Breast epithelium (tissue), 3 donors: ENCODE results near the gene SPON1.

ENCODE experiments used
- POLR2A ChIP-seq: fragments of 450-650 bp; IDR thresholded peaks from one replicate; pipeline ENCODE4 v1.6.1; 2016; ENCODE audit warnings: antibody characterized with exemption, mild to moderate bottlenecking, moderate library complexity
- POLR2AphosphoS5 ChIP-seq, 3 donors: sonication (generic); formaldehyde crosslinking; IDR thresholded peaks; one replicate each; pipeline ENCODE4 v1.6.1; 2017; ENCODE audit warnings: antibody characterized with exemption in 3 of 3
- TF ChIP-seq, protein P1 (sequence below), 3 donors: fragments of 450-650 bp; IDR thresholded peaks; one replicate each; pipeline ENCODE4 v1.5.1; 2016 to 2017; ENCODE audit warnings: antibody characterized with exemption in 3 of 3, mild to moderate bottlenecking in 3 of 3, moderate library complexity in 3 of 3

- TF ChIP-seq POLR2AphosphoS5 (IDR thresholded peaks at IDR 0.05) (no peak), POLR2A (no peak)
- TF ChIP-seq, protein P1, sequence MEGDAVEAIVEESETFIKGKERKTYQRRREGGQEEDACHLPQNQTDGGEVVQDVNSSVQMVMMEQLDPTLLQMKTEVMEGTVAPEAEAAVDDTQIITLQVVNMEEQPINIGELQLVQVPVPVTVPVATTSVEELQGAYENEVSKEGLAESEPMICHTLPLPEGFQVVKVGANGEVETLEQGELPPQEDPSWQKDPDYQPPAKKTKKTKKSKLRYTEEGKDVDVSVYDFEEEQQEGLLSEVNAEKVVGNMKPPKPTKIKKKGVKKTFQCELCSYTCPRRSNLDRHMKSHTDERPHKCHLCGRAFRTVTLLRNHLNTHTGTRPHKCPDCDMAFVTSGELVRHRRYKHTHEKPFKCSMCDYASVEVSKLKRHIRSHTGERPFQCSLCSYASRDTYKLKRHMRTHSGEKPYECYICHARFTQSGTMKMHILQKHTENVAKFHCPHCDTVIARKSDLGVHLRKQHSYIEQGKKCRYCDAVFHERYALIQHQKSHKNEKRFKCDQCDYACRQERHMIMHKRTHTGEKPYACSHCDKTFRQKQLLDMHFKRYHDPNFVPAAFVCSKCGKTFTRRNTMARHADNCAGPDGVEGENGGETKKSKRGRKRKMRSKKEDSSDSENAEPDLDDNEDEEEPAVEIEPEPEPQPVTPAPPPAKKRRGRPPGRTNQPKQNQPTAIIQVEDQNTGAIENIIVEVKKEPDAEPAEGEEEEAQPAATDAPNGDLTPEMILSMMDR (IDR thresholded peaks at IDR 0.05) = no peak
These were observed 148.1 kb downstream of the SPON1 start for GRCh38 chr11:14110629-14111028.
